Activated CD4-positive, CD25-positive, alpha-beta regulatory T cell treated with anti-CD3 and anti-CD28 coated beads, Interleukin-2, amount 50 U/mL, for 72 hours (primary cell): ENCODE measurements around the gene MMP3.
"Not testable (repeated sequence)": the region's sequence is repeated elsewhere in the genome, so short reads cannot be mapped to it uniquely, and the experiment has no call there.

Source experiments
- DNase-seq: peaks from one replicate; pipeline ENCODE4 v3.0.0; 2021

Gene MMP3

DNA sequence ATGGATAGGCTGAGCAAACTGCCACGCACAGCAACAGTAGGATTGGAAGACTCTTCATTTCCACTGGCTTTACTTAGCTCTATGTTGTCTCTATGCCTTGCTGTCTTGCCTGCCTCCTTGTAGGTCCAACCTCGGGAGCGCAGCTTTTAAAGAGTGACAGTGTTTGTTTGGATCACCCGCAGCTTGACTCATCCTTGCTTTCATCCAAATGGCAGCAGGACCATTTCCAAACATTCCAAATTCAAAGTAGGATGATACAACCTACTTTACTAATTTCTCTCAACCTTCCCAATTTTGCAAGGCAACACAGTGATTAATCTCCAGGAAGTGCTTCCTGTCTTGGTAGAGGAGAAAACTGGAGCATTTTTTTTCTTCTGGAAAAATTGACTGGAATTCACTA lies at the start of gene MMP3:
MMP3 (minus strand) TSS at position 121 of the 400 bp plus-strand sequence; CDS start at position 58, 63 bp downstream.
- DNase-seq = no peak

GRCh38 chr11:102891736-102892135 lies 48.3 kb upstream of the MMP3 start:
- no peak for DNase-seq

GRCh38 chr11:102886999-102887398 lies 43.6 kb upstream of the MMP3 start:
- no peak for DNase-seq

- DNase-seq = no peak
Measured at GRCh38 chr11:102883141-102883540, 39.7 kb upstream of the MMP3 start.

- no peak for DNase-seq
Measured at GRCh38 chr11:102882389-102883024, 39.1 kb upstream of the MMP3 start.

- DNase-seq = no peak
Measured at GRCh38 chr11:102879801-102880200, 36.4 kb upstream of the MMP3 start.

DNA sequence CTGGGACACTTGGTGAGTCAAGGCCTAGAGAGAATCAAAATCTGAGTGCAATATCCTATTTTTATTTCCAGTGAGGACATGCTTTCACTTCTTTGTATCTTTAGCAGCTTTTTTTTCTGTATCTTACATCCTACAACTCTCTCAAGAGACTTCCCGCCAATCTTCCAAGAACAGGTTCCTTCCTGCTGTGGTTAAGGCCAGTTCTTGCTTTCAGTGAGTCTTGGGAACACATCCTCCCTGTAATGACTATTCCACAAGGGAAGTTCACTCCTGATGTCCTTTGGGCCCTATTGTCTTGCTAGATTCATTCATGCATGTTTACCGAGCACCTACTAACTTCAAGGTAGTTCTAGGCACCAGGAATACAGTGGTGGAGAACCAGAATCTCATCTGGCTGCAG lies 35.2 kb upstream of the MMP3 start:
- no peak for DNase-seq

DNA sequence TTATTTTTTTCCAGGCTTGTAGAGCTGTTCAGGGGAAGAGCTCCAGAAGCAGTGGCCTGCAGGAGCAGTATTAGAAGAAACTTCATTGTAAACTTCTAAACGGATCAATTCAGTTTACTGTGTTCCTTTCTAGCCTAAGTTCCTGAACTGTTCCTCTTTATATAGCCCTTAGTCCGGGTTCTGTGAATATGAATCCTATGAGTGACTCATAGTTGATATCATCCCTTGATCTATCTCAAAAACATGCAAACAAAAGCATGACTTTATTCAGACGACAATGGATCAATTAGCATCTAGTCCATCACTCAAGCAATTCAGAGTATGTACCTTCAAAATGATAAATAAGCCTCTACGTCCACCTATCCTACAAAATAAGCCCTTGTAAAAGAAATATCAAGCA lies 31.4 kb upstream of the MMP3 start, which contains the start of gene MMP12:
MMP12 (minus strand) TSS at position 131 of the 400 bp plus-strand sequence; CDS start at position 86, 45 bp downstream.
- no peak for DNase-seq

DNA sequence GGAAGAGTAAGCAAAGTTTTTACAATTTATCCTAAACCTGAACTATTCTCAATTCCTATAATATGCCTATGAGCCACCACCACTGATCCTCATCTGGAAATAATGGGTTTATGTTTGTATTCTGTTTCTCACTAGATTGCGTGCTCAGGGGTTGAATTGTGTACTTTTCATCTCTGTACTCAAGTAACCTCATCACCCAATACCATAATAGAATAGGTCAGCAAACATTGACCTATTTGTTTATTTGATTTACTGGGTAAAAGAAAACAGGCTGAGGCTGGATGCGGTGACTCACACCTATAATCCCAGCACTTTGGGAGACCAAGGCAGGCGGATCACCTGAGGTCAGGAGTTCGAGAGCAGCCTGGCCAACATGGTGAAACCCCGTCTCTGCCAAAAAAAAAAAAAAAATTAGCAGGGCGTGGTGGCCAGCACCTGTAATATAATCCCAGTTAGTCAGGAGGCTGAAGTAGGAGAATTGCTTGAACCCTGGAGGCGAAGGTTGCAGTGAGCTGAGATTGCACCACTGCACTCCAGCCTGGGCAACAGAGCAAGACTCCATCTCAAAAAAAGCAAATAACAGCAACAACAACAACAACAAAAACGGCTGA lies 26.1 kb upstream of the MMP3 start:
- DNase-seq = not testable (repeated sequence)

DNA sequence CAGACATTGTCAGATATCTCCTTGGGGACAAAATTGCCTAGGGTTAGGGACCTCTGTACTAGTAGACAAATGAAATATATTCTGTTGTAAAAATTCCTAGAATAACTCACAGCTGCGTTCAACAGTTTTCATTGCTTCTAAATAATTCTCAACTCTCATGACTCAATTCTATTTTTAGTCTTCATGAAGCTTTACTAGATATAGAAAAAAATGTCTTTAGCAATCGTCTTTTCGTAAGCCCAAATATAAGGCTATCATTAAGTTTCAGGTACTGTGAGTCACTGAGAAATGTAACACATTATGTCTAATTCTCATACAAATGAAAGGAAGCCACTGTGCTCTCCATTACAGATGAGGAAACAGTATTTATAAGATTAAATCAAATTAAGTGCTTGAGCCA lies 24.9 kb upstream of the MMP3 start:
- DNase-seq = no peak

DNA sequence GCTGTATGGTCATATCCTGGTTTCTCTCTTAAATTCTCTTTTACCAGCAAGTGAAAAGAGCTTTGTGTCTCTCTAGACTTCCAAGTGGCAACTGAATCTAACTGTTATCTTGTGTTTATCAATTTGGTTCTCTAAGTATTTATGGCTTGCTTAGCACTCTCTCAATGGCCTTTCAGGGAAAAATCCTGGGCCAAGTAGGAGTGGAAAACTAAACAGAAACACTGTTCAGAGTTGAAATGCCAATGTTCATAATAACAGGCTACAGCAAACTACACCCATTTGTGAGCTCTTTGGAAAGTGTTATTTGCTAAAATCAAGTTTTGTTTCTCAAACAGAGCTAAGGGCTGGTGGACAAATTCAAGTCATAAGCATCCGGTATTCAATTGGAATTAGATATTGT lies 21.3 kb upstream of the MMP3 start:
- no peak for DNase-seq

- DNase-seq = no peak
Measured at GRCh38 chr11:102853956-102854355, 10.5 kb upstream of the MMP3 start.

GRCh38 chr11:102853055-102853454 lies 9.6 kb upstream of the MMP3 start:
- DNase-seq = no peak

DNA sequence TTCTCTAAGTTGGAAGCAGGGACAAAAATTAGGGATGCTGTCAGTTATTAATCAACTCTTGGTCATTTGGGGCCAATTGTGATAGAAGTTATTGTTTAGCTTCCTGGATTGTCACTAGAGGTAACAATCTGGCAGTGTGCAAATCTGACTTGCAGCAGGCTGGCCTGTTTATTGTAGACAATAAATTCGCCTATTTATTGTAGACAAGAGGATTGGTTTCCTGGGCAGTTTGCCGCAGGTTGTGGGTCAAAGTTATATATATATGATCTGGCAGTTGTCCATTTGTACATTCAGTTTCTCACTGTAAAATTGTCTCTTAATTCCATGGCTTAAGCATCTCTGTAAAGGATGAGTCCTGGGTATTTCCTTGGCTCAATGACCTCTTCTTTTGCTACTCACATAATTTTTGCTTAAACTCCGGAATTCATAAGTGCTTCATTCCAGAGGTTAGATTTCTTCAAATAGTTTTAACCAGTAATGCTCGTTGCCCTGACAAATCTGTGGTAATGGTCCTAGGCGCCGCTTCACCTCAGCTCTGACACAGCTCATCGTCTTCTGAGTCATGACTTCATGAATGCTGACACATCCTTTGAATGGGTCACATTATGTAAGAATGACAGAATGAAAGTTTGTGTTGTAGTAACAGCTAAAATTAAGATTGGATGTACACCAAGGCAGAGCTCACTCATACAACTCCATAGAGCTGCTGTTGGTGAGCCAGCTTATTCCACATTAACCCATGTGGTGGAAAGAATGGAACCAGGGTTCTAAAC lies 7.8 kb upstream of the MMP3 start:
- no peak for DNase-seq

- DNase-seq = no peak
Measured at GRCh38 chr11:102849311-102849710, 5.9 kb upstream of the MMP3 start.

- DNase-seq = no peak
Measured at GRCh38 chr11:102846292-102846691, 2.9 kb upstream of the MMP3 start.

GRCh38 chr11:102842930-102843329 lies 479 bp downstream of the MMP3 start:
- no peak for DNase-seq

- DNase-seq = no peak
Measured at GRCh38 chr11:102840018-102840417, 3.4 kb downstream of the MMP3 start.

GRCh38 chr11:102837646-102838045 lies 5.8 kb downstream of the MMP3 start:
- no peak for DNase-seq

- DNase-seq = no peak
Measured at GRCh38 chr11:102837156-102837555, 6.3 kb downstream of the MMP3 start.

GRCh38 chr11:102836290-102836875 lies 7.0 kb downstream of the MMP3 start:
- no peak for DNase-seq

DNA sequence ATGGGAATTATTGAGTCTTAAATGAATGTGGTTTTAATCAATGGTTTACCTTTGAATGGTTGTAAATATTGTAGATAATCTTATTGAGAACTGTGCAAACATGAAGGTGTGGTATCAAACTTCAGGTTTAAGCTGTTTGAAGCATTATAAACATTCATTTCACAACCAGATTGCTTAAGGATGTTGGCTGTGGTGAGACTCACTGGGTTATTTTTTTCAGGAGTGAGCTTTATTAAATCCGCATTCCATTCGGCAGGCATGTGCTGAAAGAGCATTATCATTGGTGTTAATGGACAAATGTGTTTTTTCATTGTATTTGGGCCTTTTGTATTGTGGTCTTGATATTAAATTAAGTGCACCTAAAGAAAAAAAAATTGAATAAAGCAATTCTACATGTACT lies 9.7 kb downstream of the MMP3 start:
- no peak for DNase-seq

GRCh38 chr11:102832612-102833011 lies 10.8 kb downstream of the MMP3 start:
- DNase-seq = no peak
